DMS53 treated with DMSO at 0.1 percent for 48 hours (cell line): ENCODE results near the gene DGKG.

Experiments
- DNase-seq: peaks from one replicate; lab custom pipeline; 2025; ENCODE audit not compliant: unreplicated experiment; lab: John Stamatoyannopoulos, UW

Gene DGKG

DNA sequence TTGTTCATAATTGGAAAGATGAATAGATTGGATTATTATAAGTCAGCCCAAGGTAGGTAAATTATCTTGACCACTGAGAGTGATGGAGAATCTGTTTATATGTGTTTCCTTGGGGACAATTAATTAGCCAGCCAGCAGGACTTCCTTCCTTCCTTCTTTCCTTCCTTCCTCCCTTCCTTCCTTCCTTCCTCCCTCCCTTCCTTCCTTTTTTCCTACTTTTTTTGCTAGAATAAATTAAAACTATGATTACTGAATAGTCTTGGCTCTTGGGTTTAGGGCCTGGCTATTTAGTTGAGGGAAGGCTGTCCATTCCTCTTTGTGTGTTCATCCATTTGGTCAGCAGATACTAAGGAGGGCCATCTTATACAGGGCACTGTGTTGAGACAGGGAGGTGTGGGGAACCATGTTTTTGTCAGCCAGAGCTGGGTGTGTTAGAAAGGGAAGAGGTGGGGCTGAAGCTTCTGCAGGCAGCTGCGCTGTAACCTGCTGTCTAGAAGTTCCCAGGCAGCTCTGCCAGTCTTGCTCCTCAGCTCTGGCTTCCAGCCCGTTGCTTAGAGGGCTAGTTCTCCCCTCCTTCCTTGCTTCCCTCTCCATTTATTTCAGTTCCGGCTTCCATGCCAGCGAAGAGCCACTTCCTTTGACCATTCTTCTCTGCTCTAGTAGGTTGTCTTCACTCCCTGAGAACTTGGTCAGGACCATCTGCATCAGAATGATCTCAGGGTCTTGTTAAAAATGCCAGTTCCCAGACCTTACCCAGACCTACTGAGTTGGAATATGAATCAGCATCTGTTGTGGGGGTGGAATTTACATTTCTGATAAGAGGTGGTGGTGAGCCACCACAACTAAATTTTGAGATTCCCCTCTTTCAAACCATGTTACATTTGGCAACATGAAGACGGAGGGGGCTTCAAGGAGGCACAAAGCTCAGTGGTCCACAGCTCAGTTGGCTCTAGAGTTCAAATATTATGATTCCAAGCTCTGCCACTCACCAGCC lies 113.9 kb downstream of the DGKG start:
- DNase-seq = no peak

DNA sequence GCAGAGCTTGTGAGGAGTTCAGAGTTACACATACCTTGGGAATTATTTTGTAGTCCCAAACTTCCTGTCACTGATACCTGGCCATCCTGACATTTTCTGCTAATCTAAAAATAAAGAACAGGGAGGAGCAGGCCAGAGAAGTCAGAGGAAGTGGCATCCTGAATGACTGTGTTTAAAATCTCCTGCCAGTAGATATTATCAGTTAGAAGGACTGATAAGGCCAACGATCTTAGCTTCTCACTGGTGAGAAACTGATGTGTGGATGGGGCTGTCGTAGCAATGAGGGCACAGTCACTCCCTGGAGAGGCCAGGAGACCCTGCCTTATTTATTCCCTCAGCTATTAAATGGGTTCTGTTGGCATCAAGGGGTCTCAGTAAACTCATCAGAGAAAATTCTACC lies 115.1 kb downstream of the DGKG start:
- no peak for DNase-seq

DNA sequence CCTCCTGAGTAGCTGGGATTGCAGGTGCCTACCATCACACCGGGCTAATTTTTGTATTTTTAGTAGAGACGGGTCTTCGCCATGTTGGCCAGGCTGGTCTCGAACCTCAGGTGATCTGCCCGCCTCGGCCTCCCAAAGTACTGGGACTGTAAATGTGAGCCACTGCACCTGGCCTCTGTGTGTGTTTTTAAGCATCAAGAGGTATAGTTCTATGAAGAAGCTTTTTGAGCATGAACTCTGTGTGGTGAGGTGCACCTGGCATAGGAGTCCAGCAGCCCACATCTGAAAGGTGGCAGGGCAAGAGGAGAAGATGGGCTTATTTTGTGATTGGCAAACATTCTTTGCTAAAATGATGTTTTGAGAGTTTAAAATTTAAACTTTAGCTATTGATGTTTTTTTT lies 118.0 kb downstream of the DGKG start:
- DNase-seq = no peak

DNA sequence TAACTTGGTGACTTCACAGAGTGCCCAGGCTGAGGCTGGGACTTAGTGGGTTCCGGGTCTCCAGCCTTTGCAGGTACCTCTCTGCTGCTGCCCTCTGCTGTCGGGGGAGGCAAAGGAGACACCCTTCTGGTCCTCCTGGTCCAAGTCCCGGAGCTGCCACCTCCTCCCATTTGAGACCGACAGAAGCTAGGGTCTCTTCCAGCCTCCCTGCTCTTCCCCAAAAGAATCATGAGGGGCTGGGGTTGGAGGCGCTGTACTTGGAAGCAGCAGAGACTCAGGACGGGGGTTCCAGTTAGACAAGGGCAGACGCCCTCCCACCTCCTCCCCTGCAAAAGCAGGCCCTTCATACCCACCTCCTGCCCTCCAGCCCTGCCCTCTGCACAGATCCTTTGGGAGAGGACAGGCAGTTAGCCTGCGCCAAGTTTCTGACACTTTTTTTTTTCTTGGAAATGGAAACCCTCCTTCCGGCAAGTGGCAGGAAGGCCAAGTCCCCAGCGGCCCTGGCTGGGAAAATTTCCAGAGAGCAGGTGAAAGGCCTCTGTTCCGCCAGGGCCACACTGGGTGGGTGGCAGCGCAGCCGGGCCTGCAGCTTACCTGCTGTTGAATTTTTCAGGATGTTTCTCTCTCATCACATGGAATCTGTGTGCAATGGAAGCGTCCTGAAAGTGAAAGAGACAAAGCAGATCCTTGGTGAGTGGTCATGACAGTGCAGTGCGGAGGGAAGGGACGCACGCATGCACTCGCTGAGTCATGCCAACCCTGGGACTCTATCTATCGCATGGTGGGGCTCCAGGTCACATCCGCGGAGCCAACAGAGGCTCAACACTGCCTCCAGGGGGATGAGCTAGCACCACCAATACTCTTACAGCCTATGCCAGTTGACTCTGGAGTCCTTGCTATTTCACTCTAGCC lies 119.9 kb downstream of the DGKG start:
- DNase-seq = peak; percentile 83

DNA sequence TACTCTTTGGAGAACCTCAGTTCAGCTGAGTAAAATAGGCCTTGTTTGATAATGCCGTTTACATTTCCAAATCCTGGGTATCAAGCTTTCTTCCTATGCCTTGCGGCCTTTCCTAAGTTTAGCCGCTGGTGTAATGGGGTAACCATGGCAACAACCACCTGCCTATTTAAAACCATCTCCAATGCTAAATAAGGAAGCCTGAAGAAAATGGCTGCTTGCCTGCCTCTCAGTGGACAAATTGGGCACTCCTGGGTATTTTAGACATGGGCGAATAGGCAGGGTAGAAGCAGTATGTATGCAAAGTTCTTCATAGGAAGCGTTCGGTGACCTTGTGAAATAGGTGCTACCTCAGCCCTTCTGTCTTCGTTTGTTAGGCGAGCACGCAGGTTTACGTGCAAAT lies 122.7 kb downstream of the DGKG start:
- no peak for DNase-seq

DNA sequence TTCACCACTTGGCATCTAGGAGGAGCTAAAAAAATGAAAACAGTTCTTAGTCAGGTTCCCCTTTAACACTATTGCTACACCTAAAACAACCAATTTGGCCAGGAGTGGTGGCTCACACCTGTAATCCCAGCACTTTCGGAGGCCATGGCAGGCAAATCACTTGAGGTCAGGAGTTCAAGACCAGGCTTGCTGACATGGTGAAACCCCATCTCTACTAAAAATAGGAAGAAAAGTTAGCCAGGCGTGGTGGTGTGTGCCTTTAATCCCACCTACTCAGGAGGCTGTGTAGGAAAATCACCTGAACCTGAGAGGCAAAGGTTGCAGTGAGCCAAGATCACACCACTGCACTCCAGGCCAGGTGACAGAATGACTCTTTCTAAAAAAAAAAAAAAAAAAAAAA lies 124.1 kb downstream of the DGKG start:
- no peak for DNase-seq

DNA sequence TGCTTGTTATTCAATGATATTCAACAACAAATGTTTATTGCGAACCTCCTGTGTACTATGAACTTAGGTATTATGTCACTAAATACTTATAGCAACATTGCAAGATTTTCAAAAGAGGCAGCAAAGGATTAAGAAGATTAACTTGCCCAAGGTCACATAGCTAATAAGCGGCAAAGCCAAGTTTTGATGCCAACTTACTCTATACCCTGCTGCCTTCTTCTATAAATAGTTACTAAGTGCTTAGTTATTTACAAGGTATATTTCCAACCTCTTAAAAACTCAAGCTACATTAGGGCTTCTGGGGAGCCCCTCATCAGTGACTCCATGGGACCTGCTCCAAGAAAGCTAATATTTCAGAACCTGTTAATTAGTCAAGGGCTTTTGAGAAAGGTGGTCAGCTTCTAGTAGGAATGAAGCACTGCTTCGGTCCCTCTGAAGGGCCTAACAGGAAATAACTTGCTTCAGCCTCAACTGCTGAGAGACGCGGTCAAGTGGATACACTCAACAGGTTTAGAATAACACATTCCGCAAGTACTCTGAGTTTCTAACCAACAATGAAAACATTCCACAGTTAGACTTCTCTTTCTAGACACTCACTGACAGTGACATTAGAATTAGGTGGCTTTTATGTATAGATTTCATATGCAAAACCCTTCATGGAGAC lies 125.5 kb downstream of the DGKG start:
- no peak for DNase-seq

DNA sequence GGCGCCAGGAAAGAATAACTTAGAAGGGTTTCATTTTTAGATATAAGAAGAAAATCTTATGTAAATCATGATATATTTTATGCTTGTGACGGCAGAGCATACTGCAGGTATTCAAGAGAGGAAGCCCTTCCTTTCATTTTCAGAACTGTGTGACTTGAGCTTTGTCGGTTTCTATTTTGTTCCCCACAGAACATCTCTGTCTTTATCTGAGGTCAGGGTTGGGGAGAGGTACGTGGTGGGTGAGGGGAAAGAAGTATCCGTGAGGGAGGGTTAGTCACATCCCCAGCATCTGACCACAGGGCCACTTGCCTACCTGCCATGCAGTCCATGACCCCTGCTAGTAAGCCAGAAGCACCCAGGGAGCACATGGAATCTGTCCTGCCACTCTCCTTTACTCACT lies 126.5 kb downstream of the DGKG start:
- no peak for DNase-seq

DNA sequence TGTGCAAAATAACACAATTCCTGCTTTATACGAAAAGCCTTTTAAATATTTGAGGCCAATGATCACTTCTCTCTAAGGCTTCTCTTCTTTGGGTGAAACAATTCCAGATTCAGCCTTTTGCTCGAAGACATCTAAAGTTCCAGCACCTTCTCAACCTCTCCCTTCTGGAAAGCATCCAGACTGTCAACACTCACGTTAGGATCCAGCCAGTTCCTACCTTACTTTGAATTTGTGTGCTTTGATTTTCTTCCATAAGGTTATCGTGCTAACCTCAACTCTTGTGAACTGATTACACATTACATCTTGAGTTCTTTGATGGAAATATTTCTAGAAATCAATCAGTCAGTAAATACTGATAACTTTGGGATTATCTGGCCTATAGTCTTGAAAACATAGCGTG lies 127.9 kb downstream of the DGKG start:
- no peak for DNase-seq

DNA sequence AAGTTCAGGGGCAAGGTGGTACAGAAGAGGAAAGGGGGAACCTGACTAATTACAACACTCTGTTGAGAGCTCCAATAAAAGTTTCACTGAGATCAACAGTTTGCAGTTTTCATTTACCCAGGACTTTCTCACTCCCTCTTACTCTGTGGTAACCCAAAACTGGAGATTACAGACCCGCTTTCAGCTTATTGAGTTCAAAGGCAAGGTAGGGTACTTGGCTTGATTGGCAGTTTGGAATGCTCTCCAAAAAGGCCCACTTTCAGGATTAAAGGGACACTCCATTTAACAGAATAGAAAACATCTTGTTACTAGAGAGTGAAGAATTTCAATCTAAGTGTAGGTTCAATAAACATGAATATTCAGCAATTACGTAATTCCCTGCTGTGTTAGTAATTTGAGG lies 135.6 kb downstream of the DGKG start:
- no peak for DNase-seq

DNA sequence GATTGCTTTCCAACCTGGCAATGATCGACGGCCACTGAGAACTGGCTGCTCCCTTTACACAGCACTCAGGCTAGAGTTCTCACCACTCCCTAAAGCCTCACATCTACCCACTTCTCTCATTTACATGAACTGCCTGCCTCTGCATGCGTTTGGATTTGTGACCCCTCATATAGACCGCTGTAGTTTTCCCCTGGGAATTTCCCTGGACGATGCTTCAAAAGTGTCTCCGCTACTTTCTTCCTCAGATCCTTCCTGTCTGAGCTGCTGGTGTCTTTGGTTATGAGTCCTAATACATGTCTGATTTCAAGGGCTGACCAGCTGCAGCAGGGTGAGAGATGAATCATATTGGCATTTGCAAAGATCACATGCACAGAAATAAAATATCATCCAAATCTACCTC lies 136.4 kb downstream of the DGKG start:
- no peak for DNase-seq

DNA sequence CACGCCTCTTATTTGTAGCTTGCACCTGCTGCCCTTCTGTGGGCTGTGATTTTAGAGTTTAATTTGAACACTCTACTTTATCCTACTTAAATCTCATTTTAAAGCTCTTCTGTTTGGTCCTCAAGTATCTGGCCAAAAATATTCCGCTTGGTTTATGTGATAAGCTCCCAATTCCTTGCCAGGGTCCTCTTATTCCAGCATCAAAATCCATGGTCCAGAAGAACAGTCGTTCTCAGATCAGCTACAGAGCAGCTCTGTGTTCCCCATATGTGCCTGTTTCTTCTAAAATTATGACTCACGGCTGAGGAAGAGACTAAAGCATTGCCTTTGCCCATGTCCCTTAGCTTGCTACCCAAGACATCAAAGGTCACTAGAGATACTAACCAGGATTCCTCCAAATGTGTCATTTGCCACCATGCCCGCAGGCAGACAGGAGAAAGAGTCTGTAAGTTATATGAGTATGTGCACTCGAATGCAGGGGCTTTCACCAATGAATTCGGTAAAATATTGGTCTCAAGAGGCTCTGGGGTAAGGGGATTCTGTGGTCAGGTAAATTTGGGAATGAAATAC lies 137.9 kb downstream of the DGKG start:
- DNase-seq = no peak

DNA sequence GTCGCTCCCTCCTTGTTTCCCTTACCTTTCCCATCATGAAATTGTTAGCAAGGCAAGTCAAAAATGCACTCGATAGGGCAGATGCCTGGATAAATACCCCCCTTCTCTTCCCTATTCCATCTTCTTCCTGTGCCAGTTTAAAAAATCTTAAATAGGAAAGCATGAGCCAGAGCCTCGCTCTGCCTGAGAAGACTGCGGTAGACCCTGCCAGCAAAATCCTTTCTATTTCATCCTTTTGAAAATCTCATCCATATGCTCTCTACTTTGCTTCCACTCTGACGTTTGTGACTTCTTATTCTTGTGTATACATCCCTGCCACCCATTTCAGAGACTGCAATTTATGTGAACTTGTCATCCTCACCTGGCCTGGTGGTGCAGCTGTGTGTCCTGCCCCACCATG lies 138.6 kb downstream of the DGKG start:
- DNase-seq = no peak

DNA sequence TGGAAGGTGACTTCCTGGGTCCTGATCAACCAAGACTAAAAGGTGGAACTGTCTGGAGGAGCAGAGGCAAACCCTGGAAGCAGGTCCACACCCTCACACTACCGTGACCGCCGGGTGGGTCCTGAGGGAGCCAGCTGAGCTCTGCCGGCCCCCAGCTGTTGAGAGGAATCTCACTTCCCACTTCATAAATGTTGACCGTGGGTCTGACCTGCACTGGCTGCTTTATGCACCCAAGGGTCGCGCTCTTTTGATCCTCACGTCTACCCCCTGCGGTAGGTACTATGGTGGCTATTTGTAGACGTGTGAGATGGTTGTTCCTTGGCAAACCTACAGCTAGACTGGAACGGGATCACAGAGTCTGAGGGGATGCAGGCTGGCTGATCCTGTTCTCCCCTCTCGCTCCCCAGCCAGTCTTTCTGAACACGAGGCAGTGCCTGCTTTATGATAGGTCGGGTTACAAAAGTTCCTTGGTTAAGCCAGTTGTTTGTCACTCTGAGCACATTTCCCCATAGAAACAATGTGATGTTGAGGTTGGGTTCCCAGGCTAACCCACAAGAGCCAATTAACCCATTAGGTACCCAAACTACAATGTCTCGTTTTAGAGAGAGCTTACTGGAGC lies 140.2 kb downstream of the DGKG start:
- no peak for DNase-seq

DNA sequence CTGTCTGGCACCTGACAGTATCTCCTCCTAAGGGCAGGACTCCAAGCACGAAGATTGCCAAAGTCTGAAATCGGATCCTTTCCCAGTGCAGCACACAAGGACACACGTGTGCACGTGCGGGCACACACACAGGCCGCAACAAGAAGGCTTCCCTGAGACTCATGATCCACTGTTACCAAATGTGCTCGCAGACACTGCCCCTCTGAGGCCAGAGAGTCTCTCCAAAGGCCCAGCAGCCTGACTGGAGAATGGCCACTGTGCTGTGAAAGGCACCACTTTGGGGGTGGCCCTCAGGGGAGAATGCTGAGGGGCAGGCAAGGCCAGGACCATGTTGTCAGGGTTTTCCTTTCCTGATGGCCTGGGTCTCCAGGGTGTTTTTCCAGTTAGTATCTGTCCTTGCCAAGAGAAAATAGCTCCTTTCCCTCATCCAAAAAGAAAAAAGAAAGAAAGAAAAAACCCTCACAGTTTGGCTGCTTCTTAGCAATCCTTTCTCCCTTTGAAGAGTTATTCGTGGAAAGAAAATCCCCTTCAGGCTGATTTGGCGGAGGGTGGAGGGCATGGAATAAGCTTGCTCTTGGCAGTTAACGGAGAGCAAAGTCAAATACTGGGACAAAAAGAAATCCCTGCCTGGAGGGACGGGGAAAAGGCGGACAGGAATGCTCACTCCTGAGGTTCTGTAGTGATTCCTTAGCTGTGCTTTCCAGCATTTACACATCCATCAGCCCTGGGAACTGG lies 141.0 kb downstream of the DGKG start:
- DNase-seq = no peak

DNA sequence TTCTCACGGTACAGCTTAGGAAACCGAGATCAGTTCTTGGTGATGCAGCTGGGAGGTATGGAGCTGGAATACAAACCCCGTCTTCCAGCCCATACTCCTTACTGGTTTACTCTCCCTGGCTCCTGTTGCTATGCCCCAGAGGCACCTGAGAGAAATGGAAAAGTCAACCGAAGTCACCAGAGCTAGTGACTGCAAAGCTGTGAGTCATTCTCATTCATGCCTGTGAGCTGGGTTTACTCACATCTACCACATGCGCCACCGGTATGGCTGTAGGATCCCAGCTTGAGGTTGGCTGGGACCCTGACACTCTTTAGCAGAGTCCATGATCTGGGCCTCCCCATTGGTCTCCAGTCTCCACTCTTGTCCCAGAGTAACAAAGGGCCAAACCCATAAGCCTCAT lies 141.7 kb downstream of the DGKG start:
- DNase-seq = no peak

DNA sequence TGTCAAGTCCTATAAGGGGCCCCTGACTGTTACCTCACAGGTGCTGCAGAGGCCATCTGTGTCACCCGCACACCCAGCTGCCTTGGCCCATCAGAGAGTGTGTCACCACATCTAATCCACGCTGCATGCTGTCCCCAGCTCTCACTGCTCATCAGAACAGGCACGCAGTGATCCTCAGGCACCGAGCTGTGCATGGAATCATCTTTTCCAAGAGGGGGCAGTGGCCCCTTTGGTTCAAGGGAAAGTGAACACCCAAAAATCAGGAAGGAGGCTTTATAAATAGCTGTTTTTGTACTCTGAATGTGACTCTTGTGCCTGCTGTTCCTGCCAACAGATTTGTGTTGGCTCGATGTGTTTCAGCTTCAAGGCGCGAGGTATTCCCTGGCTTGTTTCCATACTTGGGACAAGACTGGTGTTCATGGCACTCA lies 142.8 kb downstream of the DGKG start:
- no peak for DNase-seq

DNA sequence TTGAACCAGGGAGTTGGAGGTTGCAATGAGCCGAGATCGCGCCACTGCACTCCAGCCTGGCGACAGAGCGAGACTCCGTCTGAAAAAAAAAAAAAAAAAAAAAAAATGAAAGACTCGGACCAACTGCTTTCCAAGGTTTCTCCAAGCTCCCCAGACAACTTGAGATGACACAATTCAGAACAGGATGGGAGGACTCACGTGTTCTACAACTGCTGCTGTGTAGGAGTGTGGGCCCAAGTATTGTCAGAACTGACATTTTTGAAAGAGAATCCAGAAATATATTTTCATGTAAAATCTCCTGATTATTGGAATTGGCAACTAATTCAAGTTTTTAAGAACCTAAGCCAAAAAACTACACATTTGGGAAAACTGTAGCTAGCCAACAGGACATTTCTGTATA lies 143.6 kb downstream of the DGKG start:
- no peak for DNase-seq

DNA sequence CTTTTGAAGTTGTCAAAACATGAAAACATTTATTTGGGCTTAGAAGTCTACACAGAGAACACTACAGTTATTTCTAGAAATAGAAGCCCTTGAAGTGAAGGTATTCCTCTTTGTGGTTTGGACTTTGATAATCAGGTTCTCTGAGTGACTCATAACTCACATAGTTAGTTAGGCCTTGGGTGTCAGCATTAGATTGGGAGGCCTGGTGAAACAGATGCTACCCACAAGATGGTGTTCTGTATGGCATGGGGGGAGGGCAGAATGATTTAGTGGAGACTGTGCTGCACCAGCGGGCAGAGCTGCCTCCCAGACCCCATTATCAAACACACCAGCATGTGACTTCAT lies 144.2 kb downstream of the DGKG start:
- no peak for DNase-seq
